Esophagus muscularis mucosa (tissue), 4 donors: Measurements from ENCODE around the gene ZNF765. TPM values are rescaled to one million over a fixed set of nuclear protein-coding genes. Genes with fewer than 3 reads are reported as not detected.
A peak's percentile ranks its signal among the peaks of the same experiment; 100 is the strongest.
"Not testable (repeated sequence)": the region's sequence is repeated elsewhere in the genome, so short reads cannot be mapped to it uniquely, and the experiment has no call there.

Source experiments
- DNase-seq: peaks from one replicate; pipeline ENCODE4 v3.0.0-alpha.2; 2017; ENCODE audit errors: extremely low spot score
- H3K27ac ChIP-seq, 4 donors: fragments of 200-600 bp; sonication (generic); replicated peaks in 1 of 4; 1 replicate in 3 of 4; 2 replicates in 1 of 4; pipeline ENCODE4 v1.5.1; 2016 to 2019; ENCODE audit warnings: mild to moderate bottlenecking in 1 of 4
- H3K27me3 ChIP-seq, 4 donors: fragments of 200-600 bp; sonication (generic); one replicate each; pipeline versions ENCODE4 v1.5.1 to v1.6.0; 2016 to 2019
- H3K36me3 ChIP-seq, 4 donors: fragments of 200-600 bp; sonication (generic); one replicate each; pipeline ENCODE4 v1.5.1; 2016 to 2019
- H3K4me1 ChIP-seq, 4 donors: fragments of 200-600 bp; sonication (generic); one replicate each; pipeline ENCODE4 v1.5.1; 2016 to 2019
- H3K4me3 ChIP-seq, 4 donors: fragments of 200-600 bp; sonication (generic); 1 replicate in 2 of 4; 2 replicates in 2 of 4; pipeline ENCODE4 v1.5.1; 2016 to 2019; ENCODE audit warnings: mild to moderate bottlenecking in 4 of 4, moderate library complexity in 1 of 4
- H3K9me3 ChIP-seq, 4 donors: fragments of 200-600 bp; sonication (generic); 1 replicate in 3 of 4; 2 replicates in 1 of 4; pipeline ENCODE4 v1.5.1; 2016 to 2019
- CTCF ChIP-seq, 3 experiments: fragments of 200-600 bp in 2 of 3; fragments of 450-650 bp in 1 of 3; sonication (generic) in 2 of 3; IDR thresholded peaks; one replicate each; pipeline ENCODE4 v1.5.1; 2017 to 2019; ENCODE audit warnings: antibody characterized with exemption in 3 of 3, mild to moderate bottlenecking in 2 of 3, moderate library complexity in 1 of 3
- EP300 ChIP-seq: sonication (generic); formaldehyde crosslinking; IDR thresholded peaks from one replicate; pipeline ENCODE4 v1.6.1; 2017; ENCODE audit warnings: antibody characterized with exemption
- POLR2A ChIP-seq: fragments of 450-650 bp; IDR thresholded peaks from one replicate; pipeline ENCODE4 v1.6.1; 2017; ENCODE audit warnings: antibody characterized with exemption, moderate library complexity, mild to moderate bottlenecking, low read depth
- POLR2AphosphoS5 ChIP-seq, 2 donors: sonication (generic); formaldehyde crosslinking; IDR thresholded peaks; one replicate each; pipeline ENCODE4 v1.6.1; 2017; ENCODE audit warnings: antibody characterized with exemption in 2 of 2
- WGBS: methylation state at CpG from one replicate; pipeline ENCODE4 v1.1.5; 2018; 5-methylcytosine and 5-hydroxymethylcytosine counted together
- intact Hi-C: fragments of 100-400 bp; cut with DNase I; formaldehyde crosslinking; loops from one replicate; pipeline ENCODE4 v1.15.1; 2023
- total RNA-seq, 4 donors: library from RNA; depleted of rRNA; stranded (reverse); fragments of >200 nt; gene quantifications; one replicate each; pipeline versions ENCODE4 v1.1.0 to v1.2.1, GENCODE V29; 2016

Gene ZNF765
- 10 to 100 TPM in 1 of 4 donors, 1 to 10 TPM in 3; 7.1 to 12.5 (median 8.5) TPM for total RNA-seq

GRCh38 chr19:53394974-53395839, at the start of gene ZNF765:
Gene ZNF765, plus strand, starts transcription at chr19:53395149. Its CDS starts 2,867 bp downstream, at chr19:53398016.
- peaks cover 8 to 28% (median 25%) of the 10 kb centered on the region in 4 donors for H3K4me1 ChIP-seq
- under 1% methylated on average over 48 of the region's 58 CpGs for WGBS
- intact Hi-C loops, result loop anchor here (2.0 to 10.0 kb wide), 2 partner anchors 30 to 200 kb away; partner anchors contain the start of genes ZNF525 and ZNF665

GRCh38 chr19:53355739-53356138, 39.2 kb upstream of the ZNF765 start:
- Histone ChIP-seq H3K27ac (no peak overlapping the region), H3K9me3 (peaks cover 18 to 70% (median 65%) of the 10 kb centered on the region in 4 donors), H3K27me3 (no peaks in the 10 kb centered on the region), H3K36me3 (peaks cover 11 to 34% (median 18%) of the 10 kb centered on the region in 4 donors), H3K4me1 (no peaks in the 10 kb centered on the region), H3K4me3 (no peak overlapping the region)
- intact Hi-C loops, result no loop called here
- WGBS, result 90% methylated on average over 1 of the region's 1 CpG
- DNase-seq, result no peak
- TF ChIP-seq CTCF (IDR thresholded peaks at IDR 0.05) (no peak), EP300 (no peak), POLR2AphosphoS5 (IDR thresholded peaks at IDR 0.05) (no peak), POLR2A (no peak)

More at GRCh38 chr19:53394974-53395839, at the start of gene ZNF765:
- TF ChIP-seq POLR2A, result peak; percentile 48
- no peak for TF ChIP-seq EP300
- peak; percentile 47 to 62 (median 49) for TF ChIP-seq CTCF (IDR thresholded peaks at IDR 0.05)
- peak; percentile 89 to 94 for TF ChIP-seq POLR2AphosphoS5 (IDR thresholded peaks at IDR 0.05)
- peaks cover 6 to 24% (median 17%) of the 10 kb centered on the region in 4 donors for H3K36me3 ChIP-seq
- no peaks in the 10 kb centered on the region for H3K9me3 ChIP-seq
- H3K4me3 ChIP-seq, result peak within 1 kb of the TSS; percentile 65 to 85 (median 74)
- H3K27ac ChIP-seq, result peak within 1 kb of the TSS; percentile 79 to 89 (median 84)
- no peaks in the 10 kb centered on the region for H3K27me3 ChIP-seq
- DNase-seq, result peak; percentile 99

DNA sequence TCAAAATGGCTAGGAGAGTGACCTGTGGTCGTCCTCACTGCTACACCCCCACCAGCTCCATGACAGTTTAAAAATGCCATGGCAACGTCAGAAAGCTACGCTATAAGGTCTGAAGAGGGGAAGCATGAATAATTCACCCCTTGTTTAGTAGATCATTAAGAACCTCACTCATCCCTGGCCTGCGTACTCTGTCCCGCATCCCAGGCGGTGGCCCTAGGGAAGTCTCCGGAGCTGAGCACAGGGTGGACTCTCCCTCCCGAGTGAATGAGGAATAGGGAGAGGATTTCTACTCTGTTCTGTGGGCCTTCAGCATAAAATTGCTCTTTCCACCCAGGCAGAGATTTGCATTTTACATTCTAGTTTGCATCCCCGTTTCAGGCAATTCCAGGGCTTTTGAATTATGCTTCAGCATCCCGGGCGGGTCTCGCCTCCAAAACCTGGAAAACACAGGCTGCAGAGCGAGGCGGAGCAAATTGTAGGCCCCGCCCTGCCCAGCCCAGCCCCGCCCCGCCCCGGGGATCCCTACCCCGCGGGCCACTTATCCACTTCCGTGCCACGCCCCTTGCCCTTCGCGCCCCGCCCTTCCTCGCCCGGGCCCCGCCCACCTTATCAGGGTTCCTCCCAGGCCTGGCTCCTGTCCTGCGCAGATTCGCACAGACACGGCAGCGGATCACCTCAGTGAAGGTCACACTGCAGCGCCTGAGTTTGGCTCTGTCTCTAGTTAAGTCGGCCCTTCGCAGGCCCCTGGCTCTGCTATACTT, 36.9 kb upstream of the ZNF765 start:
- no peak overlapping the region for H3K4me3 ChIP-seq
- no peaks in the 10 kb centered on the region for H3K27me3 ChIP-seq
- H3K27ac ChIP-seq, result no peak overlapping the region
- intact Hi-C loops, result no loop called here
- no peak for DNase-seq
- H3K36me3 ChIP-seq, result peaks cover 0 to 12% (median under 1%) of the 10 kb centered on the region in 4 donors
- 62% methylated on average over 18 of the region's 35 CpGs for WGBS
- TF ChIP-seq EP300 (no peak), POLR2A (no peak), POLR2AphosphoS5 (IDR thresholded peaks at IDR 0.05) (no peak), CTCF (IDR thresholded peaks at IDR 0.05) (no peak)
- peaks cover 7 to 48% (median 42%) of the 10 kb centered on the region in 4 donors for H3K9me3 ChIP-seq
- H3K4me1 ChIP-seq, result no peaks in the 10 kb centered on the region

DNA sequence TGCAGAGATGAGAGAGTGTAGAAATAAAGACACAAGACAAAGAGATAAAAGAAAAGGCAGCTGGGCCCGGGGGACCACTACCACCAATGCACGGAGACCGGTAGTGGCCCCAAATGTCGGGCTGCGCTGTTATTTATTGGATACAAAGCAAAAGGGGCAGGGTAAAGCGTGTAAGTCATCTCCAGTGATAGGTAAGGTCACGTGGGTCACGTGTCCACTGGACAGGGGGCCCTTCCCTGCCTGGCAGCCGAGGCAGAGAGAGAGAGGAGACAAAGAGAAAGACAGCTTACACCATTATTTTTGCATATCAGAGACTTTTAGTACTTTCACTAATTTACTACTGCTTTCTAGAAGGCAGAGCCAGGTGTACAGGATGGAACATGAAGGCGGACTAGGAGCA, 34.9 kb upstream of the ZNF765 start:
- H3K4me3 ChIP-seq, DNase-seq, intact Hi-C loops, H3K27ac ChIP-seq, H3K36me3 ChIP-seq, H3K27me3 ChIP-seq, H3K4me1 ChIP-seq: not testable (repeated sequence)
- 98% methylated on average over 10 of the region's 10 CpGs for WGBS
- peaks cover 0 to 27% (median 22%) of the 10 kb centered on the region in 4 donors for H3K9me3 ChIP-seq
